GM18520 (cell line): Measurements from ENCODE around the gene CARMIL3.
A peak's percentile ranks its signal among the peaks of the same experiment; 100 is the strongest.

Experiments used
- ATAC-seq: cut with Tn5 transposase; IDR thresholded peaks from one replicate; pipeline ENCODE4 v1.9.1; 2021; ENCODE audit not compliant: unreplicated experiment

CARMIL3 gene

DNA sequence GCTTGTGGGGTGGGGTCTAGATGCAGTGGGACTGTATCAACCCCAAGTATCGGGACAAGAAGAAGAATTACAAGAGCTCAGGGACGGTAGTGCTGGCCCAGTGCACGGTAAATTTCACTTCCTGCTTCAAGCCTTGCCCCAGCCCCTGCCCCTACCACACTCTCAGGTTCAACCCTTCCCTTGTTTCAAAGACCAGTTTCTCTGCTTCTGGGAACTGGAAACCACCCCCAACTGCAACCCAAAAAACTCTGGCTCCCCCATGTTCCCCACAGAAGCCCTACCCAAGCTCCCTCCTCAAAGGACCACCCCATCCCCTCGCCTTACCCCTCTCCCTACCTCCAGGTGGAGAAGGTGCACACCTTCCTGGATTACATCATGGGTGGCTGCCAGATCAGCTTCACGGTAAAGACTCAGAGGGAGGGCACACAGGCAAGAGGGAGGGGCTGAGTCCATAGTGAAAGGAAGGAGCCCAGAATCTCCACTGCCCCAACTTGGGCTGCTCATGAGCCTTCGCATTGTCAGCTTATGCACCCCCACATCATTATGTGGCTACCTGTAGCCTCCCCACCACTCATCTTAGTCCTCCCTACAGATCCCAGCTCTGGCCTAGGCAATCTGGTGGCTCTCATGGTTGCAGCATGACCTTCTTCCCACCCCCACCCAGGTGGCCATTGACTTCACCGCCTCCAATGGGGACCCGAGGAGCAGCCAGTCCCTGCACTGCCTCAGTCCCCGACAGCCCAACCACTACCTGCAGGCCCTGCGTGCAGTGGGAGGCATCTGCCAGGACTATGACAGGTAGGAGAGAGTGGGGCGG lies 23.9 kb downstream of the CARMIL3 start:
- no peak for ATAC-seq

DNA sequence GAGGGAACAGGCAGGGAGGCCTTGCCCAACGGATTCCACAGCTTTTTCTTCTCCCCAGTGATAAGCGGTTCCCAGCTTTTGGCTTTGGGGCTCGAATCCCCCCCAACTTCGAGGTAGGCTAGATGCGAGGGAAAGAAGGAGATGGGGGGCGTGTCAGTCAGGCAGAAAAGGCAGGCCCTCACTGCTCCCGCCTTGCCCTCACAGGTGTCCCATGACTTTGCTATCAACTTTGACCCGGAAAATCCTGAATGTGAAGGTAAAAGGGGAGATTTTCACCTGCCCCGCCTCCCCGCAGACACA lies 24.4 kb downstream of the CARMIL3 start:
- ATAC-seq = no peak

DNA sequence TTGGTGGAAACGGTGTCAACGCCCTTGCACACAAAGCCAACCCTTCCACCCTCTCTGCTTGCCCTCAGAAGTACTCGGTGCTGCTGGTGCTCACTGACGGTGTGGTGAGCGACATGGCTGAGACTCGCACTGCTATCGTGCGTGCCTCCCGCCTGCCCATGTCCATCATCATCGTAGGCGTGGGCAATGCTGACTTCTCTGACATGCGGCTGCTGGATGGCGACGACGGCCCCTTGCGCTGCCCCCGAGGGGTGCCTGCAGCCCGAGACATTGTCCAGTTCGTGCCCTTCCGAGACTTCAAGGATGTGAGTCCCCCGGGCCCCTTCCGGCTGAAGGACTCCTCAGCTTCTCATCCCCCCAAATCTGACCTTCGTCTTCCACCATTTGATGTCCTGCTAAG lies 25.3 kb downstream of the CARMIL3 start:
- ATAC-seq = no peak

DNA sequence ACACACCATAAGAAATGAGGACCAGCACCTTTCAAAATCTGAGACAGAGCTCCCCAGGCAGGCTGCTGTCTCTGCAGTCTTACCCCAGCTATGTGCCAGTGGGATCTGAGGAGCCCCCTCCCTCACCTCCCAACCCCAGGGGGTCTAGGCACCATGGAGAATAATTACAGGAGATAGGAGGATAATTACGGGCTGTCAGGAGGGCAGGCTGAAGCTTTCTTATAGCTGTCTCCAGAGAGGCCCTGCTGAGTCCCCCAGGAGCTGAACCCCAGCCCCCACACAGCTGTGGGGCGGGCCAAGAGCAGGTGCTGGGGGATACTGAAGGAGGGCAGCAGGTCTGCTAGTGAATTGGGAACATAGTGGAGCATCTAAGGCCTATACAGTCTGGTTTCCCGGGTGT lies 26.3 kb downstream of the CARMIL3 start:
- ATAC-seq = no peak

DNA sequence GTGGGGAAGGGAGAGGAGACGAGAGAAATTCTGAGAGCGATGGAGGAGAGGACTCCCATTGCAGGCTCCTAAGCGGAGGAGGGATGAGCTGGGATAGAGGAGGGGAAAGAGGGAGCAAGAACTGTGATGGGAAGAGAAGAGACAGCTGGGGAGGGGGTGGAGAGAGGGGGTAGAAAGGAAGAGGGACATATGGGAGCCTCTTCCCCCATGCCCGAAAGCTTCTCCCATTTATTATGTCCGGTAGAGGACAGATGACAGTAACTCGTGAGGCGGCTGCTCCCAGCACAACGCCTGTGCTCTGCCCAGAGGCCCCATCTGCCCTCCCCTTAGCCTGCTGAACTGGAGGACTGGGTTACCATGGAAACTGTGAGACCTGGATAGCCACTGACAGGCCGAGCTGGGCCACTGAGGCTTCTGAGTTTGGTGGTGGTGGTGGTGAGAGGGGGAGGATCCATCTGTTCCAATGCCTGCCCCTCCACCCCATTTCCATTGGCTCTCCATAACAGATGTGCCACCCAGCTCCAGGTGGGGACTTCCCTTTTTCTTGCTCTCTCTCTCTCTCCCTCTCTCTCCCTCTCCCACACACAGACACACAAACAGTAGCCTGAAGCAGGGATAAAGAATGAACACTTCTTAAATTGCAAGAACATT lies 27.8 kb downstream of the CARMIL3 start:
- ATAC-seq = no peak

DNA sequence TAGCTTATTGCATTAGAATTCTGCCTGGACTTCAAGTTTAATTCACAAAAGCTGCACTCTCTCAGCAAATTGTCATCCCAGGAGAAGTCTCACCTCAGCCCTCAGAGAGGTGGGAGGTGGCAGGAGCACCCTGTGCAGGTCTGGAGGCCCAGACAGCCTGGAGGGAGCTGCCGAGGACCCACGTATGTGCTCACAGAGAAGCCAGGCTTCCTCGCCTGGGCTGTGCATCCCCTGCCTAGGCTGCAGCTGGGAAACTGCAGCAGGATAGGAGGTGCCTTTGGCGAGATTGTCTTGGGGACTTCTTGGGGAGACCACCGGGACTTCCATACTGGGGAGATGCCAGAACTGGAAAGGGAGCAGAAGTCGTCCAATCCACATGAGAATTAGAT lies 28.3 kb downstream of the CARMIL3 start:
- no peak for ATAC-seq

DNA sequence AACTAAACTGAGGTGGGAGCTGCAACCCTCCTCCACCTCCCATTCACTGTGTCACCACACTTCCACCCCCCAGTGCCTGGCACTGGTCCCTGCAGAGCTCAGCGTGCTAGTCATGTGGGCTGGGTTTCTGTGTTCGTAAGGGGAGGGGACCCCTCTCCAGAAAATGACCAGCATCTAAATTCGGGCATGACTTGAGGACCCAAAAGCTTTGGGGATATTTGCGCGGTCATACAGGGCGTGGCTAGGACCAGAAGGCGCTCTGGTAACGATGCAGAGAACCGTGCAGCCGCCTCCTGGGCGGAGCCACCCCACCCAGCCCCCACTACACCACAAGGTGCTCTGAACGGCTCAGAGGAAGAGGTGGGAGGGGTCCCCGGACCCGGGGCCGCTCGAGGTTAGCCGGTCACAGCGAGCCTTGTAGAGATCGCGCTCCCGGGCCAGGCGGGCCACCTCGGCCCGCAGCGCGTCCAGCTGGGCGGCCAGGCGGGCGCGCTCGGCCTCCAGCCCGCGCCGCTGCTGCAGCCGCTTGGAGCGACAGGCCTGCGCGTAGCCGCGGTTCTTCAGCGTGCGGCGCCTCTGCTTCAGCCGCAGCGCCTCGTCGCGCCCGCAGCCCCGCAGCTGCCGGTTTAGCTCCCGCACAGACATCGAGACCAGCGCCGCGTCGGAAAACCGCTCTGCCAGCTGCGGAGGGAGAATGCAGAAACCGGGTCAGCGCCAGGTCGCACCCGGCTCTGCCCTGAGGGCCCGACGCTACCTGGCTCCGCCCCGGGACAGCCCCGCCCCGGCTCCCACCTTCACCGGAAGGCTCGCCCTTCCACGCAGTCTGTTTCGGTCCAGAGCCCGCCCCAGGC lies 29.3 kb downstream of the CARMIL3 start:
- ATAC-seq = peak; percentile 76

DNA sequence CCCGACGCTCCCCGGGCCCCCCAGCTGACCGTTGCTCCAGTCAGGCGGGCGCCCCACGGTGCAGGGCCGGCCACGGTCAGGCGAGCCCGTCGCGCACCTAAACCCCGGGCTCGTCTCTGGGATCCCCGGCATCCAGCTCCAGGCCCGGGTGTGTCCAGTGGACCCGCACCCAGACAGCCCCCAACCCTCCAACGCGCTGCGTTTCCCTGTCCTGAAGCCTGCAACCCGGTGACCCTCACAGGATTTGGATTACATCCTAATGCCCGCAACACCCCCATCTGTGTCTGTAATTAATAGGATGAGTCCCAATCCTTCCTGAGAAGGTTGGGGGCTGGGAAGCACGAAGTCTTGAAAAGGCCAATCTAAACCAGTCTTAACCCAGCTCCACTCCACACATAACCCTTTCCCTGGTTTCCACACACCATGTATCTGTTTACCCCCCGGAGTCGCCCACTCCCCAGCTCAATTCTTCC lies 30.0 kb downstream of the CARMIL3 start:
- no peak for ATAC-seq

DNA sequence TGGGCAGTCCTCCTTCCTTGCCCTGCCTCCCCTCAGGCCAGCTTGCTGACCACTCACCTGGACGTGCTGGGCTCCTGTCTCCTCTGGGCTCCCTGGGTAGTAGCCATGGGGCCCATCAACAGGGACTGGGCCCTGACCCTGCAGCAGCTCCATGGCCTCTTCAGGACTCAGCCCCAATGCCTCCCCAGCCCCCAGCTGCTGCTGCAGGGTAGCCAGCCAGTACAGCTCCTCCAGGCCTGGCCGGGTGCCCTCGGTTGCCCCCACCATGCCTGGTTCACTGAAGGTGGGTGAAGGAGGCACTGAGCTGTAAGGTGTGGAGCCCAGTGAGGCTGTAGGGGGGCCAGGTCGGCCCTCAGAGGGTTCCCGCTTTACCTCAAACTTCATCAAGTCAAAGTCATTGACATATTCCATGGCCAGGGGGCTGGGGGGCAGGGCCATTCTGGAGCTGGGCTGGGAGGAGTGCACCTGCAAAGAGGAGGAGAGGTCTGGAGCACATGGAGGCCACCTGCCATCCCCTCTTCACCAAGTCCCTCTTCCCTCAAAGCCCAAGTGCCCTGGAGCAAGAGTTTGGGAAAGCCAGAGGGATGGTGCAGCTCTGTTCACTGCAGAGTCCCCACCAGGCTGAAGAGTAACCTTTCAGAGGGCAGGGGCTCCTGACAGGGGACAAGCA lies 30.7 kb downstream of the CARMIL3 start:
- ATAC-seq = no peak

DNA sequence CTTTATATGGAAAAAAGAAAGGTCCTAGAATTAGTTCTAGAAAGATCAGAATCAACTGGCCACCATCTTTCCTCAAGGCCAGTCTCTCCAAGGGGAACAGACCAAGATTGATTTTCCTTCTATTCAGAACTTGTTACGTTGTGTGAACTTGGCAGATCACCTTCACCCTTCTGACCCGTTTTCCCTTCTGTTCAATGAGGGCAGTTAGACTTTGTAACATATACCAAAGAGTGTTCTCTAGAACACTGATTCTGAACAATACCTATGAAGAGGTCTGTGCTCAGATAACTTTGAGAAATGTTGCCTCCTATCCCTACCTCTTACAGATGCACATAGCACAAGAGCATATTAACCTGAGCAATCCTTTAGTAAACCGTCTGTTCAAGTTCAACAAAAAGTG lies 31.7 kb downstream of the CARMIL3 start:
- ATAC-seq = no peak

DNA sequence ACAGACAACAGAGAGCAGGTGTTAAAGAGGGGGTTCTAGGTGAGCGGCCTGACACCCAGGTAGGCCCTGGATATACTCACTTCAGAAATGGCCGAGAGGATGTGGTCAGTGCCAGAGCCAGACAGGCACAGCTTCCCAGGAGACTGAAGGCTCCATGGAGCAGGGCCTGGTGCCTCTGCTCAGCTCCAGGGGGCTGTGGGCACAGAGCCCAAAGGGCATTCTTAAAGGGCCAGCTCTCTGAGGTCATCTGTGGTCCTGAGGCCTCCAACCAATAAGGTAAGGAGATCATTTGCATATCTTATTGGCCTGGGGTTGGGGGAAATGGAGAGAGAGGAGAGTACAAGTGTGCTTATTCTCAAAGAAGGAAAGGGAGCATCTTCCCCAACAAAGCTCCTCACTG lies 32.6 kb downstream of the CARMIL3 start:
- ATAC-seq = no peak

DNA sequence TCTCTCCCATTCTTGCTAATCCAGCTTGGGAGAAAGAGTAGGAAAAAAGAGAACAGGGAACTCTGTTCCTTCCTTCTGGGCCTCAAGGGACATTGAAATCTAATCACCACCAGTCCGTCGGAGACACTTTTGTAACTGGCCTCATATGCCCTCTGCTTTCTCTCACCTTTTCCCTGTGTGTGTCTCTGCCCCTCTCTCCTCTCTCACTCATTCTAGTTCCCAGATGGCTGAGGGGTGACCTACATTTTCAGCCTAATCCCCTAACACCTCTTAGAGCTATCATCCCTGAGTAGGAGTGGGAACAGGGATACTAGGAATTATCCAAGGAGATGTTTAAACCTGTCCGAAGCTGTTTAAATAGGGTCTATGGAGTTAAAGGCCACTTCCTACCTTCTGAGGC lies 33.4 kb downstream of the CARMIL3 start:
- ATAC-seq = no peak

DNA sequence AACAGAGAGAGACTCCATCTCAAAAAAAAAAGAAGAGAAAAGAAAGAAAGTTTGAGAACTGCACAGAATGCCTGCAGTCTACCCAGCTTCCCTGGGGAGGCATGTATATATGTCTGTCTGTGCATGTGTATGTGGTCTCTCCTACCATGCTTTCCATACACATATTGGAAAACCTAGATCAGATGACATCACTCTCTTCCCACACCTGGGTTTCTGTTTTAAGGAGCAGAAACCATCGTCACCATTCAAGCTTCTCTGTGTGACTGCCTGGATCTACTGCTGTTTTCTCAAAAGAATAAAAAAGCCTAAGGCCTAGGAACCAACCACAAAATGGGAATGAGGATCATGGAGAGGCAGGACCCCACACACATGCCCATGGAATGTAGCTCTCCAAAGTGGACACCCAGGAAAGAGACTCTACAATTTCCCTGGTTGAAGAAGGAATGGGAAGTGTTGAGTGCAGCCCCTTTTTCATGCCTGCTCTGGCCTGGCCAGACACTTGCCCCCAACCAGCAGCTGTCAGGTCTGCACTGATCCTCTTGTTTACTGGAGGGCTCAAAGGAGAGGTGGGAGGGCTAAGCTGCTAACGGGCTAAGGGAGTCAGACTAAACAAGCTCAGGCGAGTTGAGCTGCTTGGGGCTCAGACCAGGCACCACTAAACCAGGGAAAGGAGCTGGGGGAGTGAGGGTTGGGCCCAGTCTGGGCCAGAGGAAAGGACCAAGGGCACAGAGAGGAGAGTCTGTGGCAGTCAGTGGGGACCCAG lies 34.6 kb downstream of the CARMIL3 start:
- ATAC-seq = no peak

DNA sequence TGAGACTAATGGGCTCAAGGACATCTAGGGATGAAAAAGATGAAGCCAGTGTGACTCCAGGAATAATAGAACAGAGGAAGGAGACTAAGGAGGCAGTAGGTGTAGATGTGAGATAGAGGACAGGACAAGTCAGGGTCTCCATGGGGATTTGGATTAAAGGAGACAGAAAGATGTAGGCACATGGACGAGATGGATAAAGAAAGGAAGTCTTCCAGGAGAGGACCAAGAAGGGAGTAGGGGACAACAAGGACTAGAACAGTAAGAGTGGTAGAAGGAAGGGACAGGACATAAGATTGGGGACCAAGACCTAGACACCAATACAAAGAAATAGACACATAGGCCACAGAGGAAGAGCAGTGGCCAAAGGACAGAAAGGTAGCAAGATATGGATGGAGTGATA lies 35.2 kb downstream of the CARMIL3 start:
- no peak for ATAC-seq

DNA sequence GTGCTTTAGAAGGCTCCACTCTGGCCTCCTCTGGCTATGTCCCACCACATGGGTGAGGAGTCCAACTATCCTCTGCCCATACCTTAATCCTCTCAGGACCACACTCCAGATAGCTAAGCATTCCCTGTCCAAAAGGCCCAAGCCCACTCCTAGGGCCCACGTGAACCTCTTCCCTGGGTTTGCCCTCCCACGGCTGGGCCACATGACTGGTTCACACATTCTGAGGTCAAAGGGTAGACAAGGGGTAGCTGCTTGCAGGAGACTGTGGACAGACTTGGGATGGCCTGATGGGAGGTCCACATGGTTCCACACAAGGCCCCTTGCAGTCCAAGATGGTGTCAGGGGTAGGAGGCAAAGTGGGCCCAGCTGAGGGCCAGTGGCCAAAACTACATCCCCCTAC lies 36.3 kb downstream of the CARMIL3 start:
- ATAC-seq = no peak

DNA sequence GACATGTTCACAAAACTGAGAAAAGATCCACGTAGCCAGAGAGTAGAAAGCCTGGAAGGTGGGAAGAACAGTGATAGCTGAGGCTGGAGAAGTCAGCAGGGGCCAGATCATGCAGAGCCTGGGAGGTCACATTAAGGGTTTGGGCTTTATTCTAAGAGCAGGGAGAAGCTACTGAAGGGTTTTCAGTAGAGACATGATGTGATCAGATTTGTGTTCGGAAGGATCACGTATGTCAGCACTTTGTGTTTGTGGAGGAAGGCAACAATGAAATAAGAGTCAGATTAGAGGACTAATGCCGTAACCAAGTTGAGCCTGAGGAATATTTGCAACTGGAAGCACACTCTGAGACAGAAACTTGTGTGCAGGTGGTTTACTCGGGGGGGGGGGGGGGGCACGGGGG lies 38.1 kb downstream of the CARMIL3 start:
- ATAC-seq = no peak

DNA sequence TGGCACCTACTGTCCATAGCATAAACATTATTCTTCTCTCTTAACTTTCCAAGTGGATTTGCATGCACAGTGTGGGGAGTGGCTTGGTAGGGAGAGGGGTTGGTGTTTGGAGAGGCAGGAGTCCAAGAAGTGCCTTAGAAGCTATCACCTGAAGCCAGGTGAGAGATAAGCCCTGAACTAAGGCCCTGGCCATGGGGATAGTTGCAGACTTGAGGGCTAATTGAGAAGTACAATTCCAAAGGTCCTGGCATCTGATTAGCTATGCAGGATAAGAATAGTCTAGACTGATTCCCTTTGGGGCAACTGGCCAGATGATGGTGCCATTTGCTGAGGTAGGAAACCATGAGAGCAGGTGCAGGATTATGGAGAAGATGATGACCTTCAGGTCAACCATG lies 40.3 kb downstream of the CARMIL3 start:
- no peak for ATAC-seq

DNA sequence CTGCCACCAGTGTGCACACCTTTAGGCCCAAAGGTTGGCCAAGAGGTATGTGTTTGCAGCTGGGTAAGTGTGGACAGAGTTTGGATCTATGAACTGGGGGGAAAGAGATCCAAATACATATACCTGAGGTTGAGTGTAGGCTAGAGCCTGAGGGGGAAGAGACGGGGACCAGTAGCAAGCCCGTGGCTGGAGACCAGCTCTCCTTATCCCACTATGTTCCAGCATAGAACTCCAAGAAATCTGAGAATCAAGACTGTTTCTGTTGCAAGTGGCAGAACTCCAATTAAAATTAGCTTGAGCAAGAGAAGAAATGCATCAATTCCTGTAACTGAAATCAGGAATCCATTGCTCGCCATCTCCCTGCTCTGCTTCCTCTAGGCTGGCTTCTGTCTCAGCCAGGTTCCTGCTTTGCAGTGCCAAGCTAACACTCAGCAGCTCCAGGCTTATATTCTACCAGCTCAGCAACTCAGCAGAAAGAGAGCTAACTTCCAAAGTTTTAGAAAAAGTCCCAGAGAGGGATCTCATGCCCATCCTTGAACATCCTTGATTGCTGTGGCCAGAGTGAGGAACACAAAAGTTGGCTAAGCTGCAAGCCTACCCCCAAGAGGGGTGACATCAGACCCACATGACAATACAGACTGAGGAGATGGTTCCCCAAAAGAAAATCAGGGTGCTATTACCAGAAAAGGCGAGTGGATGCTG lies 40.8 kb downstream of the CARMIL3 start:
- ATAC-seq = no peak

DNA sequence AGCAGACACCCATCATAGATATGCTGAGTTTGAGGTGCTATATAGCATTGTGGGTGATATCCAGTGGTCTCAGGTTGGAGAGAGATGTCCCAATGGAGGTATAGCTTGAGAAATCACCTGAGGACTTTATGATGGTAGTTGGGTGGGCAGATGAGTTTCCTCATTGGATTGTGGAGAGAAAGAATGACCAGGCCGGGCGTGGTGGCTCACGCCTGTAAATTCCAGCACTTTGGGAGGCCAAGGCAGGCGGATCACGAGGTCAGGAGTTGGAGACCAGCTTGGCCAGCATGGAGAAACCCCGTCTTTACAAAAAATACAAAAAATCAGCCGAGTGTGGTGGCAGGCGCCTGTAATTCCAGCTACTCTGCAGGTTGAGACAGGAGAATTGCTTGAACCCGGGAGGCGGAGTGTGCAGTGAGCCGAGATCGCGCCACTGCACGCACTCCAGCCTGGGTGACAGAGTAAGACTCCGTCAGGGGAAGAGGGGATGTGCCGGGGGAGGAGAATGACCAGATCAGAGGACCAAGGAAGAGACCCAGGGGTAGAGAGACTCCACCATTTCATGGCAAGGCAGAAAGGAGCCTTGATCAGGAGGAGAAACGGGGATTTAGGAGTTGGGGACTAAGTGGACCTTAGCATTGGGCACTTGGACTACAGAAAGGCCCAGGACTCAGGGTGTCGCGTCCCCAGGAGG lies 41.5 kb downstream of the CARMIL3 start:
- ATAC-seq = no peak
